NOMO-1 treated with dmso at 0.1 percent for 144 hours (cell line): ENCODE results near the gene SNX3.

Source experiments
- DNase-seq: peaks from one replicate; lab custom pipeline; 2025; ENCODE audit not compliant: unreplicated experiment; lab: John Stamatoyannopoulos, UW

Gene SNX3

GRCh38 chr6:108209738-108210137 is 51.1 kb downstream of the SNX3 start:
- no peak for DNase-seq

GRCh38 chr6:108207013-108207412 is 53.8 kb downstream of the SNX3 start:
- no peak for DNase-seq

GRCh38 chr6:108203189-108204112 is 57.4 kb downstream of the SNX3 start:
- DNase-seq: no peak

- no peak for DNase-seq
Observed at GRCh38 chr6:108200631-108201030, 60.2 kb downstream of the SNX3 start.

GRCh38 chr6:108200186-108200585 is 60.7 kb downstream of the SNX3 start:
- DNase-seq: no peak

- no peak for DNase-seq
Observed at GRCh38 chr6:108198761-108199498, 61.9 kb downstream of the SNX3 start.

GRCh38 chr6:108195209-108195608 is 65.6 kb downstream of the SNX3 start:
- DNase-seq: no peak

GRCh38 chr6:108194503-108194902 is 66.3 kb downstream of the SNX3 start:
- no peak for DNase-seq

GRCh38 chr6:108193835-108194234 is 67.0 kb downstream of the SNX3 start:
- DNase-seq: no peak

- no peak for DNase-seq
Observed at GRCh38 chr6:108193131-108193530, 67.7 kb downstream of the SNX3 start.

GRCh38 chr6:108187519-108187918 is 73.3 kb downstream of the SNX3 start:
- no peak for DNase-seq

- DNase-seq: no peak
Observed at GRCh38 chr6:108186226-108186625, 74.6 kb downstream of the SNX3 start.

GRCh38 chr6:108180776-108181175 is 80.1 kb downstream of the SNX3 start:
- DNase-seq: no peak

GRCh38 chr6:108180266-108180665 is 80.6 kb downstream of the SNX3 start:
- no peak for DNase-seq

- no peak for DNase-seq
Observed at GRCh38 chr6:108179741-108180140, 81.1 kb downstream of the SNX3 start.

- no peak for DNase-seq
Observed at GRCh38 chr6:108176281-108177089, 84.4 kb downstream of the SNX3 start.

- DNase-seq: no peak
Observed at GRCh38 chr6:108175592-108176279, 85.1 kb downstream of the SNX3 start.

- no peak for DNase-seq
Observed at GRCh38 chr6:108175176-108175591, 85.7 kb downstream of the SNX3 start.

GRCh38 chr6:108174371-108175175 is 86.3 kb downstream of the SNX3 start:
- DNase-seq: peak; percentile 5
